DND-41 (cell line): ENCODE measurements around the gene TSGA10.
A peak's percentile ranks its signal among the peaks of the same experiment; 100 is the strongest.

Source experiments
- ATAC-seq: fragments of 200-7000 bp; cut with Tn5 transposase; 3 replicates; pipeline ENCODE4 v1.9.1; 2021; ENCODE audit warnings: low read depth; ENCODE audit not compliant: insufficient read depth
- DNase-seq: peaks from one replicate; pipeline ENCODE4 v3.0.0-alpha.2; 2020
- H2AFZ ChIP-seq: 2 replicates; pipeline ENCODE4 v1.6.0; 2012; ENCODE audit warnings: low read depth, low read length
- H3K27ac ChIP-seq: 2 replicates; pipeline ENCODE4 v1.5.1; 2012; ENCODE audit warnings: low read length, inconsistent platforms
- H3K27me3 ChIP-seq: fragments of 200-600 bp; sonication (generic); 2 replicates; pipeline ENCODE4 v1.6.0; 2012; ENCODE audit warnings: low read length, mild to moderate bottlenecking, inconsistent platforms; ENCODE audit not compliant: insufficient read depth, poor library complexity
- H3K36me3 ChIP-seq: 2 replicates; pipeline ENCODE4 v1.5.1; 2012; ENCODE audit warnings: low read length, inconsistent platforms; ENCODE audit not compliant: insufficient read depth
- H3K4me1 ChIP-seq: 2 replicates; pipeline ENCODE4 v1.5.1; 2012; ENCODE audit warnings: mild to moderate bottlenecking, low read length; ENCODE audit not compliant: insufficient read depth
- H3K4me2 ChIP-seq: 2 replicates; pipeline ENCODE4 v1.6.0; 2012; ENCODE audit warnings: mild to moderate bottlenecking, moderate library complexity, low read length, inconsistent platforms; ENCODE audit not compliant: insufficient read depth
- H3K4me3 ChIP-seq, 2 experiments: fragments of 200-600 bp in 1 of 2; shearing (Covaris generic) in 1 of 2; 2 replicates each; pipeline ENCODE4 v1.5.1; 2012 to 2016; ENCODE audit warnings: inconsistent platforms in 2 of 2, low read length in 2 of 2, mild to moderate bottlenecking in 2 of 2, low read depth in 1 of 2, moderate library complexity in 1 of 2
- H3K79me2 ChIP-seq: 2 replicates; pipeline ENCODE4 v1.6.0; 2012; ENCODE audit warnings: low read length, inconsistent platforms; ENCODE audit not compliant: insufficient read depth
- H3K9ac ChIP-seq: 2 replicates; pipeline ENCODE4 v1.6.0; 2012; ENCODE audit warnings: low read depth, mild to moderate bottlenecking, inconsistent platforms, low read length, moderate library complexity
- H3K9me3 ChIP-seq: 2 replicates; pipeline ENCODE4 v1.5.1; 2012; ENCODE audit warnings: low read length, moderate library complexity, mild to moderate bottlenecking, inconsistent platforms; ENCODE audit not compliant: insufficient read depth, severe bottlenecking
- H4K20me1 ChIP-seq: 2 replicates; pipeline ENCODE4 v1.6.0; 2012; ENCODE audit warnings: low read length; ENCODE audit not compliant: insufficient read depth
- EZH2 ChIP-seq: IDR thresholded peaks from 3 replicates; pipeline ENCODE4 v1.6.1; 2012; ENCODE audit warnings: borderline replicate concordance, low read depth, mild to moderate bottlenecking, moderate library complexity, low read length, inconsistent platforms; ENCODE audit not compliant: severe bottlenecking
- TF ChIP-seq, protein P1 (sequence below): IDR thresholded peaks from 2 replicates; pipeline ENCODE4 v1.5.1; 2012; ENCODE audit warnings: borderline replicate concordance, low read length, moderate library complexity, mild to moderate bottlenecking; ENCODE audit not compliant: poor library complexity, severe bottlenecking; ENCODE audit errors: extremely low read depth

The TSGA10 gene

DNA sequence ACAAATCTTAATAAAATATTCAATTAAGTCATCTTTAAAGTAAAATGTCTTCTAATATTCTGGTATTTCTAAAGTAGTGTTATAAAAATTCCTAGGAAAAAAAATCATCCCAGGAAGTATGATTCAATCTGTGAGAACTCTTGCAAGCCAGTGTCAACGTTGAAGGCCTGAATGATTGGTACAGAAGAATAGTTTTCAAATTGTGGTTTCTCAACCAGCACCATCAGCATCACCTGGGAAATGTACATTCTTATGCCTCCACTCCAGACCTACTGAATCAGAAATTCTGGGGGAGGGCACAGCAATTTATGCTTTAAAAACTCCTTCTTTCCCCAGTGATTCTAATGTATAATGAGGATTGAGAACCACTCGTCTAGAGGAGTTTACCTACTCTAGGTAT lies 75.5 kb downstream of the TSGA10 start:
- H3K79me2 ChIP-seq, result no peaks in the 10 kb centered on the region
- ATAC-seq, result no peak
- H3K27me3 ChIP-seq, result no peaks in the 10 kb centered on the region
- H3K4me2 ChIP-seq, result no peak overlapping the region
- H3K36me3 ChIP-seq, result no peaks in the 10 kb centered on the region
- no peak for DNase-seq
- TF ChIP-seq EZH2, result no peak
- TF ChIP-seq, protein P1, sequence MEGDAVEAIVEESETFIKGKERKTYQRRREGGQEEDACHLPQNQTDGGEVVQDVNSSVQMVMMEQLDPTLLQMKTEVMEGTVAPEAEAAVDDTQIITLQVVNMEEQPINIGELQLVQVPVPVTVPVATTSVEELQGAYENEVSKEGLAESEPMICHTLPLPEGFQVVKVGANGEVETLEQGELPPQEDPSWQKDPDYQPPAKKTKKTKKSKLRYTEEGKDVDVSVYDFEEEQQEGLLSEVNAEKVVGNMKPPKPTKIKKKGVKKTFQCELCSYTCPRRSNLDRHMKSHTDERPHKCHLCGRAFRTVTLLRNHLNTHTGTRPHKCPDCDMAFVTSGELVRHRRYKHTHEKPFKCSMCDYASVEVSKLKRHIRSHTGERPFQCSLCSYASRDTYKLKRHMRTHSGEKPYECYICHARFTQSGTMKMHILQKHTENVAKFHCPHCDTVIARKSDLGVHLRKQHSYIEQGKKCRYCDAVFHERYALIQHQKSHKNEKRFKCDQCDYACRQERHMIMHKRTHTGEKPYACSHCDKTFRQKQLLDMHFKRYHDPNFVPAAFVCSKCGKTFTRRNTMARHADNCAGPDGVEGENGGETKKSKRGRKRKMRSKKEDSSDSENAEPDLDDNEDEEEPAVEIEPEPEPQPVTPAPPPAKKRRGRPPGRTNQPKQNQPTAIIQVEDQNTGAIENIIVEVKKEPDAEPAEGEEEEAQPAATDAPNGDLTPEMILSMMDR, result no peak
- no peak overlapping the region for H3K4me3 ChIP-seq
- H3K4me1 ChIP-seq, result no peaks in the 10 kb centered on the region
- H2AFZ ChIP-seq, result no peak overlapping the region
- H4K20me1 ChIP-seq, result no peaks in the 10 kb centered on the region
- no peak overlapping the region for H3K27ac ChIP-seq
- H3K9ac ChIP-seq, result no peak overlapping the region
- H3K9me3 ChIP-seq, result no peaks in the 10 kb centered on the region

DNA sequence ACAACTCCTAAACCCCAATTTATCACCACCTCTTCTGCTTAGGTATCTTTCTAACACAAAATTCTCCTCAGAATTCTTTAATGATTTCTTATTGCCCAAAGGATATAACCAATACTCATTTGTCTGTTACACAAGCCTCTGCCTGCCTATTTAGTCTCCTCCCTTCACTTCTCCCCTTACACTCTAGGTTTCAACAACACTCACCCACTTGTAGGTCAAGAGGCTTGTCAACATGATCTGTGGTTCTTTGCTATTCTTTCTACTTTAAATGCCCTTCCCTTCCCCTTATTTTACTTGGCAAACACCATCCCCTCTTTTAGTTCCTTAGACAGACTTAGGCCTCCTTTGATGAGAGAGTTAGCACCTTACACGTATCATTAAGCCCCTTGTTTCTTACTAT lies 82.2 kb downstream of the TSGA10 start:
- Histone ChIP-seq H3K9ac (no peak overlapping the region), H3K4me1 (peaks cover 6% of the 10 kb centered on the region), H3K27ac (no peak overlapping the region), H2AFZ (peak overlapping the region; percentile 30; the same call in 1 of the 2 replicates), H3K79me2 (no peaks in the 10 kb centered on the region), H3K9me3 (no peaks in the 10 kb centered on the region), H3K27me3 (no peaks in the 10 kb centered on the region), H3K36me3 (no peaks in the 10 kb centered on the region), H4K20me1 (no peaks in the 10 kb centered on the region), H3K4me3 (no peak overlapping the region), H3K4me2 (no peak overlapping the region)
- ATAC-seq, result no peak
- DNase-seq, result no peak
- no peak for TF ChIP-seq EZH2
- TF ChIP-seq, protein P1, result no peak

DNA sequence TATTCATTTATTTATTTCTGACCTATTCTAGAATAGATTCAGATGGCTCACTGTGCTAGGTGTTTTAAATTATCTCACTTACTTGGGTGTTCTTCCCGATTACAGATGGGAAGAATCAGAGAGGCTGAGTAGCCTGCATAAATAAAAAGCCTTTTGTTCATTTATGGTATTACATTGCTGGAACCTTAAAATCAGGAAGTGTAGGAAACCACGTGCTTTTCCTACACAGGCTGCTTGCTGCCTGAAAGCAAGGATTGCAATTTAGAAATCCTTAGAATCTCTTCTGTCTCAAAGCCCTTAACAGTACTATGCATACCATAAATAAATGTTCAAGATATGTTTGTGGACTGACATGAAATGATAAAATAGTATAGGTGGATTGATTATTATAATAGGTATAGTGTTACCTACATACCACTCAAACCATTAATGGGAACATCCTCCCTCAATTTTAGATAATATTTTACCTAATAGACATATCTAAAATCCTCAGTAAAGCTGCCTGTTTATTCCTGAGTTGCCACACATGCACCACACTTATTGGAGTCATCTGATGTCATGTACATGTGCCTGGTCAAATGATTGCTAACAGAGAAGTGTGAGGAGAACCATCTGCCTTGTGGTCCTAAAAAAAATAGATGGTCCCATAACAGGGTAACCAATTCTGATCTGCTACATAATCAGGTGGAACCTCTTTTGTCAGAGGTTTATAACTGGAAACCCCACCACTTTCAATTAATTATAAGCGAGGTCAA lies 86.7 kb downstream of the TSGA10 start:
- TF ChIP-seq, protein P1, result no peak

More for the DNA sequence above, 86.7 kb downstream of the TSGA10 start:
- Histone ChIP-seq H3K27ac (no peak overlapping the region), H3K9ac (no peak overlapping the region), H3K4me2 (no peak overlapping the region), H3K4me3 (no peak overlapping the region), H2AFZ (no peak overlapping the region), H3K27me3 (no peaks in the 10 kb centered on the region), H3K4me1 (peaks cover 30% of the 10 kb centered on the region), H3K79me2 (no peaks in the 10 kb centered on the region), H3K9me3 (no peaks in the 10 kb centered on the region), H4K20me1 (no peaks in the 10 kb centered on the region), H3K36me3 (no peaks in the 10 kb centered on the region)
- ATAC-seq, result no peak
- DNase-seq, result no peak
